Esophagus (tissue), 2 donors: Measurements from ENCODE around the gene PEX11B. TPM values are rescaled to one million over a fixed set of nuclear protein-coding genes. Genes with fewer than 3 reads are reported as not detected.

Experiments used
- H3K27ac ChIP-seq, 2 donors: one replicate each; pipeline ENCODE4 v1.5.1; 2013; ENCODE audit warnings: low read depth in 2 of 2, mild to moderate bottlenecking in 2 of 2, inconsistent platforms in 1 of 2, low read length in 1 of 2, moderate library complexity in 1 of 2
- H3K27me3 ChIP-seq, 2 donors: one replicate each; pipeline ENCODE4 v1.6.1; 2013; ENCODE audit warnings: low read length in 2 of 2, control low read depth in 1 of 2, mild to moderate bottlenecking in 1 of 2; ENCODE audit not compliant: insufficient read depth in 2 of 2, control insufficient read depth in 1 of 2
- H3K36me3 ChIP-seq, 2 donors: one replicate each; pipeline ENCODE4 v1.6.1; 2013; ENCODE audit warnings: low read length in 1 of 2; ENCODE audit not compliant: control insufficient read depth in 2 of 2, insufficient read depth in 2 of 2
- H3K4me1 ChIP-seq, 2 donors: one replicate each; pipeline ENCODE4 v1.6.1; 2013; ENCODE audit warnings: low read length in 1 of 2; ENCODE audit not compliant: control insufficient read depth in 2 of 2, insufficient read depth in 2 of 2
- H3K4me3 ChIP-seq, 2 donors: one replicate each; pipeline ENCODE4 v1.5.1; 2013; ENCODE audit warnings: low read length in 2 of 2, mild to moderate bottlenecking in 2 of 2, low read depth in 1 of 2, moderate library complexity in 1 of 2
- H3K9me3 ChIP-seq, 2 donors: one replicate each; pipeline ENCODE4 v1.6.1; 2013; ENCODE audit warnings: mild to moderate bottlenecking in 2 of 2, low read depth in 1 of 2, low read length in 1 of 2, moderate library complexity in 1 of 2; ENCODE audit not compliant: control insufficient read depth in 2 of 2, insufficient read depth in 1 of 2
- WGBS, 2 donors: extraction: QIAGEN DNeasy Blood & Tissue Kit; methylation state at CpG; one replicate each; pipeline ENCODE4 v1.1.7; 2013; 5-methylcytosine and 5-hydroxymethylcytosine counted together
- polyA plus RNA-seq, 2 donors: library from polyadenylated mRNA; stranded (reverse); fragments of 200-250 nt; gene quantifications; one replicate each; pipeline ENCODE4 v1.2.3, GENCODE V29; 2013
- donor health status: healthy with polysubstance abuse.
- donor health status: Bipolar disorder and iron deficiency.

PEX11B gene
- polyA plus RNA-seq, 2 donors, result 19.3 to 26.4 TPM

DNA sequence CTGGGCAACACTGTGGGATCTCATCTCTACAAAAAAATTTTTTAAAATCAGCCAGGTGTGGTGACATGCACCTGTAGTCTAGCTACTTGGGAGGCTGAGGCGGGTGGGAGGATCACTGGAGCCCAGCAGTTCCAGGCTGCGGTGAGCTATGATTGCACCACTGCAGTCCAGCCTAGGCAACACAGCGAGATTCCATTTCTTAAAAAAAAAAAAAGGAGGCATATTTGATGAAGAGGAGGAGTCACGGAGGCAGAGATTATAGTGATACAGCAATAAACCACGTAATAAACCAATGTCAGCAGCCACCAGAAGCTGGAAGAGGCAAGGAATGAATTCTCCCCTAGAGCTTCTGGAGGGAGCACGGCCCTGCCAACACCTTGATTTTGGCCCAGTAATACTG lies 35.3 kb upstream of the PEX11B start:
- WGBS, 2 donors, result 88 to 90% methylated on average over 6 of the region's 6 CpGs
- Histone ChIP-seq H3K27me3 (no peaks in the 10 kb centered on the region), H3K36me3 (no peaks in the 10 kb centered on the region), H3K9me3 (no peaks in the 10 kb centered on the region), H3K4me3 (no peak overlapping the region), H3K4me1 (peaks cover 0 to 2% of the 10 kb centered on the region in 2 donors), H3K27ac (no peak overlapping the region)

DNA sequence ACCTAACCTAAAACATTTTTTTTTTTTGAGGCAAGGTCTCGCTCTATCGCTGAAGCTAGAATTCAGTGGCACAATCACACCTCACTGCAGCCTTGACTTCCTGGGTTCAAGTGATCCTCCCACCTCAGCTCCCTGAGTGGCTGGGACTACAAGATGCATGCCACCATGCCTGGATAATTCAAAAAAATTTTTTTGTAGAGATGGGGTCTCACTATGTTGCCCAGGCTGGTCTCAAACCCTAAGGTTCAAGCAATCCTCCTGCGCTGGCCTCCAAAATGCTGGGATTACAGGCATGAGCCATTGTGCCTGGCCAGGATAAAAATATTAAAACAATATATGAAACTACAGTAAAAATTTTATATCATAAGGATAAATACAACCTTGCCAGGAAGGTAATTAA lies 34.4 kb upstream of the PEX11B start:
- no peaks in the 10 kb centered on the region for H3K36me3 ChIP-seq
- no peaks in the 10 kb centered on the region for H3K9me3 ChIP-seq
- no peak overlapping the region for H3K4me3 ChIP-seq
- 98 to 99% methylated on average over 3 of the region's 3 CpGs for WGBS, 2 donors
- H3K27ac ChIP-seq, result no peak overlapping the region
- H3K4me1 ChIP-seq, result peaks cover 0 to 2% of the 10 kb centered on the region in 2 donors
- no peaks in the 10 kb centered on the region for H3K27me3 ChIP-seq

- Histone ChIP-seq H3K4me3 (no peak overlapping the region), H3K27me3 (no peaks in the 10 kb centered on the region), H3K27ac (no peak overlapping the region), H3K4me1 (peaks cover 0 to 2% of the 10 kb centered on the region in 2 donors), H3K9me3 (no peaks in the 10 kb centered on the region), H3K36me3 (no peaks in the 10 kb centered on the region)
- WGBS, 2 donors, result 91 to 92% methylated on average over 1 of the region's 1 CpG
Observed at GRCh38 chr1:145951526-145951925, 33.0 kb upstream of the PEX11B start.

DNA sequence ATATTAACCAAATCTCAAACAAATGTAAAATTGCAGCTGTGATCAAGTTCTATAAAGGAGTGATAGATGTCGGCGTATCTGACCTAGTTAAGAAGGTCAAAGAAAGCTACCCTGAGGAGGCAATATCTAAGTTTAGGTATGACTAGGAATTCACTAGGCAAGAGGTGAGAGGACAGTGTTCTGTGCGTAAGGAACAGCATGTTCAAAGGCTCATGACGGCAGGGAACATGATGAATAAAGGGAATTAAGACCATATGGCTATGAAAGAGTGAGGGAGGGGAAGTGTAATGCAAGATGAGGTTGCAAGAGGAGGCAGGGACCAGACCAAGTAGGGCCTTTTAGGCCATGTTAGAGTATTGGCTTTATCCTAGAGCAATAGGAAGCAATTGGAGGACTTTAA lies 30.7 kb upstream of the PEX11B start:
- Histone ChIP-seq H3K4me3 (no peak overlapping the region), H3K27me3 (no peaks in the 10 kb centered on the region), H3K27ac (no peak overlapping the region), H3K36me3 (no peaks in the 10 kb centered on the region), H3K4me1 (peaks cover 0 to 2% of the 10 kb centered on the region in 2 donors), H3K9me3 (no peaks in the 10 kb centered on the region)
- WGBS, 2 donors, result 90% methylated on average over 4 of the region's 4 CpGs

GRCh38 chr1:145947551-145947950 lies 29.0 kb upstream of the PEX11B start:
- WGBS, 2 donors, result 81 to 85% methylated on average over 4 of the region's 4 CpGs
- H3K27me3 ChIP-seq, result no peaks in the 10 kb centered on the region
- no peak overlapping the region for H3K4me3 ChIP-seq
- H3K9me3 ChIP-seq, result no peaks in the 10 kb centered on the region
- no peaks in the 10 kb centered on the region for H3K36me3 ChIP-seq
- H3K4me1 ChIP-seq, result peaks cover 0 to 2% of the 10 kb centered on the region in 2 donors
- no peak overlapping the region for H3K27ac ChIP-seq

DNA sequence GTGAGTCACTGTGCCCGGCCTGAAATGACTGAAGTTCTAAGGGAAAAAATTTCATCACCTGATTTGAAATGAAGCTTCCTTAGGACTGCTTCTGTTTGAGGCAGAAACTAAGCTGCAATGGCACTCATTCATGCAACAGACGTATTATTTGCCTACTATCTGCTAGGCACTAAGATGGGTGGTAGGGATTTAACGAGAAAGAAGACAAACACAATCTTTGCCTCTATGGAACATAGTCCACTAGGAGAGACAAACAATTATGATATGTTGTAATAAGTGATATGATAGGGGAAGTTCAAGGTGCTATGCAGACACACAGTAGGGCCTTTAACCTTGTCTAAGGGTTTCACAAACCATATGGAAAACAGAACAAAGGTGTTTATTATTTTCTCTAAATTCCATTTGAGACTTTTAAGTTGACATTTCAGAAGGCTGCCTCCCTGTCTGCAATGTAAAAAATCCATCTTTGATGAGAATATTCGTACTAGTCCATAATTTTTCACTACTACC lies 28.0 kb upstream of the PEX11B start:
- Histone ChIP-seq H3K27ac (no peak overlapping the region), H3K9me3 (no peaks in the 10 kb centered on the region), H3K4me3 (no peak overlapping the region), H3K36me3 (no peaks in the 10 kb centered on the region), H3K4me1 (peaks cover 0 to 2% of the 10 kb centered on the region in 2 donors), H3K27me3 (no peaks in the 10 kb centered on the region)
- WGBS, 2 donors, result 86 to 89% methylated on average over 4 of the region's 4 CpGs

DNA sequence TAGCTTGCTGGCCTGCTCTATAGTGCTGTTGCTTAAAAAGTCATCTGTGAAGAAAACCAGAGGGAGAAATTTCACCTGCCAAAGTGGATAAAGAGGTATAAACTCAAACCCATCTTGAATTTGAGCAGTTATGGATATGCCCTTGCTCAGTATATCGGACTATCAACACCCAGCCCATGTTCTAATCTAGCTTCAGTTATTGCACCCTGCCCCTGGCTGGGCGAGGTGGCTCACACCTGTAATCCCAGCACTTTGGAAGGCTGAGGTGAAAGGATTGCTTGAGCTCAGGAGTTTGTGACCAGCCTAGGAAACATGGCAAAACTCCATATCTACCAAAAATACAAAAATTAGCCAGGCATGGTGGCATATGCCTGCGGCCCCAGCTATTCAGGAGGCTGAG lies 26.0 kb upstream of the PEX11B start:
- Histone ChIP-seq H3K27me3 (no peaks in the 10 kb centered on the region), H3K36me3 (no peaks in the 10 kb centered on the region), H3K4me3 (no peak overlapping the region), H3K9me3 (no peaks in the 10 kb centered on the region), H3K4me1 (no peaks in the 10 kb centered on the region), H3K27ac (no peak overlapping the region)
- 82 to 91% methylated on average over 3 of the region's 3 CpGs for WGBS, 2 donors

DNA sequence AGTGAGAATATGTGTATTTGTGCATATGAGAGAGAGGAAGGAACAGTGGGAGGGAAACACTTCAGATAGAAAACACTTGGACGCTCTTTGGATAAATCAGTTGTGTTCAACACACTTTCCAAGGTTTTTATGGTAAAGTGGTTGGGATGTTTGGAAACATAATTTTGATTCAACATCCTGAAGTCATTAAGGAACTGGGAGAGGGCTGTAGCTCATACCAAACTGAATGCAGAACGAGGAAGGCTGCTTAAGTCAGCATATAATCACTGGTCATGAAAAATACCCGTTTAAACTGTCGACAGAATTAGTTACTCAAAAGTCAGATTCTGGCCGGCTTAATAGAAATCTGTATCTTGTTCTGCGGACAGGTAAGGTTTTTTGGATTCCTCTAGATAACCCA lies 24.4 kb upstream of the PEX11B start:
- Histone ChIP-seq H3K27me3 (no peaks in the 10 kb centered on the region), H3K4me3 (no peak overlapping the region), H3K36me3 (no peaks in the 10 kb centered on the region), H3K4me1 (no peaks in the 10 kb centered on the region), H3K9me3 (no peaks in the 10 kb centered on the region), H3K27ac (no peak overlapping the region)
- 86 to 87% methylated on average over 6 of the region's 6 CpGs for WGBS, 2 donors

DNA sequence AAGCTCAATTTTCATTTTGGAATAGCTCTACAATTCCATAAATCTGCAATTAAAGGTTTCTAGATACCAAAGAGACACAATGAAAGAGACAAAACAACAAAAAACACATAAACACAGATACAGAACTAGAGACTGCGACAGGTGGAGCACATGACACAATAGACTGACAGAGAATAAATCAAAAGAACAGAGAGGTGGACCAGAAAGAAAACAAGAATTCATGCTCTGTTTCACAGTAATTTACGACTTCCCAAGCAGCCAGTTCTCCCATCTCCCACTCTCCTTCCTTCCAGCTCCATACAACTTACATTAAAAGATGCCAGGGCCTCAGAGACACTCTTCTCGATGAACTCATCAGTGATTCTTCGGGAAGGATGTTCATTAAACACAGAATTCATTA lies 23.9 kb upstream of the PEX11B start:
- Histone ChIP-seq H3K27me3 (no peaks in the 10 kb centered on the region), H3K36me3 (no peaks in the 10 kb centered on the region), H3K4me3 (no peak overlapping the region), H3K27ac (no peak overlapping the region), H3K4me1 (no peaks in the 10 kb centered on the region), H3K9me3 (no peaks in the 10 kb centered on the region)
- WGBS, 2 donors, result 87 to 89% methylated on average over 4 of the region's 4 CpGs

DNA sequence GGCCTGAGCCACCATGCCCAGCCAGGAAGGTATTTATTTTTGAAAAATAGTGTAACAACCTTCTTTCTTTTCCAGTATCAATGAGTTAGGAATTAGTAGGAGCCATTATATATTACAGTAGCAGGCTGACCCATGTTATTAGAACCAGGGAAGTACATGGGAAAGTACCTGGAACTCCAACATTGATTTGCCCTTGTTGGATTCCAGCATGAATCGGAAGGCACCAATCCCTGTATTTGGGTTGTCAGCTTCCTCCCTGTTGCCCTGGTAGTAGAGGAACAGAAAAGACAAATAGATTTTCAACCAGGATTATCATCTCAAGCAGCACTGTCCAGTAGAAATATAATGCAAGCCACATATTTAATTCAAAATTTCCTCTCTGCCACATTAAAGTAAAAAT lies 18.9 kb upstream of the PEX11B start:
- WGBS, 2 donors, result 68 to 69% methylated on average over 1 of the region's 1 CpG
- Histone ChIP-seq H3K4me3 (no peak overlapping the region), H3K27ac (no peak overlapping the region), H3K36me3 (no peaks in the 10 kb centered on the region), H3K4me1 (peaks cover 0 to 3% of the 10 kb centered on the region in 2 donors), H3K9me3 (no peaks in the 10 kb centered on the region), H3K27me3 (no peaks in the 10 kb centered on the region)
